Ovary (tissue), 9 donors: ENCODE measurements around the gene LRMDA. TPM values are rescaled to one million over a fixed set of nuclear protein-coding genes. Genes with fewer than 3 reads are reported as not detected.

ENCODE experiments used
- DNase-seq, 5 donors: peaks; one replicate each; pipeline ENCODE4 v3.0.0-alpha.2; 2019 to 2020
- H3K27ac ChIP-seq, 2 donors: fragments of 200-600 bp; one replicate each; pipeline versions ENCODE4 v1.5.1 to v1.8.0; 2019 to 2022
- H3K27me3 ChIP-seq: fragments of 200-600 bp; one replicate; pipeline ENCODE4 v1.8.0; 2022
- H3K36me3 ChIP-seq: fragments of 200-600 bp; sonication (generic); one replicate; pipeline ENCODE4 v1.5.1; 2019
- H3K4me1 ChIP-seq: one replicate; pipeline ENCODE4 v1.8.1; 2013; ENCODE audit warnings: mild to moderate bottlenecking, moderate library complexity; ENCODE audit not compliant: insufficient read depth
- H3K4me3 ChIP-seq: fragments of 200-600 bp; sonication (generic); one replicate; pipeline ENCODE4 v1.5.1; 2017
- H3K9me3 ChIP-seq, 2 donors: fragments of 200-600 bp in 1 of 2; sonication (generic) in 1 of 2; one replicate each; pipeline versions ENCODE4 v1.5.1 to v1.8.1; 2013 to 2019; ENCODE audit warnings: mild to moderate bottlenecking in 1 of 2, moderate library complexity in 1 of 2
- CTCF ChIP-seq, 3 donors: fragments of 450-650 bp in 2 of 3; fragments of 200-600 bp in 1 of 3; IDR thresholded peaks; one replicate each; pipeline versions ENCODE4 v1.5.1 to v1.8.0; 2016 to 2022; ENCODE audit warnings: antibody characterized with exemption in 3 of 3, mild to moderate bottlenecking in 1 of 3
- EP300 ChIP-seq: sonication (generic); formaldehyde crosslinking; IDR thresholded peaks from one replicate; pipeline ENCODE4 v1.6.1; 2017; ENCODE audit warnings: antibody characterized with exemption
- POLR2A ChIP-seq: fragments of 450-650 bp; IDR thresholded peaks from one replicate; pipeline ENCODE4 v1.6.1; 2017; ENCODE audit warnings: antibody characterized with exemption, mild to moderate bottlenecking, moderate library complexity
- whole genome bisulfite sequencing, 3 donors: extraction: QIAGEN DNeasy Blood & Tissue Kit in 1 of 3; methylation state at CpG; one replicate each; pipeline versions ENCODE4 v1.1.5 to v1.1.7; 2013 to 2017; 5-methylcytosine and 5-hydroxymethylcytosine counted together
- intact Hi-C, 4 donors: fragments of 100-400 bp; cut with DNase I; formaldehyde crosslinking; loops; one replicate each; pipeline versions ENCODE4 v1.11.0 to v1.15.1; 2022 to 2023
- polyA plus RNA-seq, 2 donors: library from polyadenylated mRNA; stranded (reverse); fragments of 200-250 nt in 1 of 2; fragments of 350-450 nt in 1 of 2; fragmentation: Illumina TruSeq in 1 of 2; extraction: RNeasy Lipid Tissue Mini Kit (QIAGEN cat#74804) in 1 of 2; gene quantifications; one replicate each; pipeline ENCODE4 v1.2.3, GENCODE V29; 2013 to 2014
- total RNA-seq, 7 donors: library from RNA; depleted of rRNA in 2 of 7; stranded (reverse); fragments of >200 nt in 2 of 7; fragmentation: NEBNext Ultra II Directional in 3 of 7; extraction: Animal tissue kit (Norgen Biotek cat#: 25700) in 3 of 7; gene quantifications; one replicate each; pipeline versions ENCODE4 v1.1.0 to v1.2.4, GENCODE V29; 2016 to 2023
- donor health status: DM: no; HTN: no; CAD: no; lungs with moderate emphysema.
- donor health status: DM: no; HTN: no; CAD: no.
- donor health status: Bipolar disorder and iron deficiency.
- donor health status: DM: yes; HTN: yes; CAD: no.
- donor health status: DM: no; HTN: no; CAD: no.
- donor health status: DM: yes; HTN: yes; CAD: no.

The LRMDA gene
- total and polyA plus RNA-seq, 9 donors, result 14.8 to 30.7 (median 22.9) TPM

DNA sequence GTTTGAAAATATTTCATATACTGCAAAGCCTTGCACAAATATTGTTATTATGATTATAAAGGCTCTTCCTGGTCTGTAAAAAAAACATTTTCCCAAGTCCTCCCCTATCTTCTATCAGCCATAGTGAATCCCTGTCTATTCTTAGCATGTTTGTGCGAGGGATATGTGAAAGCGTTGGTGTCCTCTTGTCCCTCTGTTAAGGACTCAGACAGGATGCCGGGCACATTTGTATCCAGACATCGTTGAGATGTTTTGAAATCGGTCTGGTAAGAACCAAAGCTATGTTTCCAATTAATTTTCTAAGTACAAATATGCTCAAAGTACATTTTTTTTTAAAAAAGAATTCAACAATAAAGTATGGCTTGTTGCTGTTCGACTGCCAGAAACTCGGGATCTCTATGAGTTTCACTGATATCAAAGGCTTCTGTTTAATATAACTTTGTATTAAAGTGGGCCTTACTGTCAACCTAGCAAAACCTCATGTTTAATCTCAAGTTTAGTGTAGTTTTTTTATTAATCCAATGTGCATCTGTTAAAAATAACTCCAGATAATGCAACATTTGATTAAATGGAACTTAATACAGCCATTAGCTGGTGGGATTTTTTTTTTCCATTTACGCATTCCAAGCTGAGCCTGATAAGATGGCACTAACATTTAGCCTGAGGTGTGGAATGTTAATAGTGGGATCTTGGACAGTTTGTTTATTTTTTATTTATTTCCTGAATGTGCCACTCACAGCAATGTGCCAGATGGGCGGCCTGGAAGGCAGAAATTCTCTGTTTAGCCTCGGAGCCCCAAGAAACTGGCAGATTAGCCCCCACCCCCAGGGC lies 754.3 kb downstream of the LRMDA start:
- no peaks in the 10 kb centered on the region for H3K27me3 ChIP-seq
- intact Hi-C loops, result no loop called here
- H3K9me3 ChIP-seq, result no peaks in the 10 kb centered on the region
- 17 to 32% (median 17%) methylated on average over 10 of the region's 10 CpGs for WGBS, 3 donors
- peaks cover 11% of the 10 kb centered on the region for H3K4me1 ChIP-seq
- no peak overlapping the region for H3K27ac ChIP-seq
- no peak overlapping the region for H3K4me3 ChIP-seq
- no peak for DNase-seq
- no peak for TF ChIP-seq CTCF (IDR thresholded peaks at IDR 0.05)
- TF ChIP-seq EP300, result no peak
- TF ChIP-seq POLR2A, result no peak
- H3K36me3 ChIP-seq, result no peaks in the 10 kb centered on the region

DNA sequence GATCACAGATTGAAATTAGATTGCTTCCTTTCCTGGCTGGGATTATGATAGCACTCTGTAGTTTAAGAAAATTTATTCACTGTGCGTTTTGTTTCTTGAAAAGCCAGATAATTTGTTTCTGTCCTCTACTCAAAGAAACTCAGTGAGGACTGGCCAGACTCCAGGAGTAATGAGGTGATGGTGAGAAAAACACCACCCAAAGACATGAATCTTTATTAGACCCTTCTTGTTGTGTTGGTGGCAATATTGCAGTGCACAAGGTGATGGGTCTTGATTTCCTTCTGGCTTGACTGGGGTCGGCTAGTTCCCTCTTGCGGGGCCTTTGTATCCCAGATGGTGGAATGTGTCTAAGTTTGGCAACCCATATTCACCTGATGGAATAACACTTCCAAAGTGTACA lies 756.8 kb downstream of the LRMDA start:
- H3K27me3 ChIP-seq, result no peaks in the 10 kb centered on the region
- intact Hi-C loops, result no loop called here
- H3K9me3 ChIP-seq, result no peaks in the 10 kb centered on the region
- DNase-seq, result no peak
- WGBS, 3 donors, result 88 to 97% (median 89%) methylated on average over 3 of the region's 3 CpGs
- no peaks in the 10 kb centered on the region for H3K36me3 ChIP-seq
- H3K27ac ChIP-seq, result no peak overlapping the region
- TF ChIP-seq EP300 (no peak), CTCF (IDR thresholded peaks at IDR 0.05) (no peak), POLR2A (no peak)
- no peak overlapping the region for H3K4me3 ChIP-seq
- peaks cover 9% of the 10 kb centered on the region for H3K4me1 ChIP-seq

DNA sequence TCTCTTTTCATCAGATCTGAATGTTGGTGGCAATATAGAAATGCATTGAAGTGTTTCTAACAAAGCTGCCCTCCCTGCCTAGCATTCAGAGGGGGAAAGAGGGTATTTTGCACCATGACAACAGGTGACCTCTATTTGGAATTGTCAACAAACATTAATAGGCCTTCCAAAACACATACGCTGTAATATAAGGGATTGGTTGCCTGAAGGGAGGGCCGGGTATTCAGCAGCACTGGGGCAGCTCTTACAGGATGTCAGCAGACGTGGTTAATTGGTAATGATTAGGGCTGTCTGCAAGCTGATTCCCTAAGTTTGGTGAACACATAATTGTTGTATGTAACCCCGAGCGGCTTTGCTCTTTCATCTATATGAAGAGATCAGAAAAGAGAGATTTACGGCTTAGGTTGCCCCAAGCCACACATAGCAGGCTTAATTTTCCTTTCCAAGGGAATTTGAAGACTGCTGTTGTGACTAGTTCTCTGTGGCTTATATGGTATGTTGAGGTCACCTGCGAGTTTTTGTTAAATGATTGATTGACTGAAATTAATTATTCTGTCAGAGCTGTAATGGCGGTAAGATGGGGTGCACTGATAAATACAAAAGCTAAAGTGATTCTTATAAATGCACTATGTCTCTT lies 759.3 kb downstream of the LRMDA start:
- Histone ChIP-seq H3K4me3 (no peak overlapping the region), H3K4me1 (peaks cover 9% of the 10 kb centered on the region), H3K27me3 (no peaks in the 10 kb centered on the region), H3K9me3 (no peaks in the 10 kb centered on the region), H3K27ac (no peak overlapping the region), H3K36me3 (no peaks in the 10 kb centered on the region)
- intact Hi-C loops, result no loop called here
- 84 to 95% (median 91%) methylated on average over 8 of the region's 8 CpGs for WGBS, 3 donors
- no peak for DNase-seq
- TF ChIP-seq CTCF (IDR thresholded peaks at IDR 0.05) (no peak), POLR2A (no peak), EP300 (no peak)

DNA sequence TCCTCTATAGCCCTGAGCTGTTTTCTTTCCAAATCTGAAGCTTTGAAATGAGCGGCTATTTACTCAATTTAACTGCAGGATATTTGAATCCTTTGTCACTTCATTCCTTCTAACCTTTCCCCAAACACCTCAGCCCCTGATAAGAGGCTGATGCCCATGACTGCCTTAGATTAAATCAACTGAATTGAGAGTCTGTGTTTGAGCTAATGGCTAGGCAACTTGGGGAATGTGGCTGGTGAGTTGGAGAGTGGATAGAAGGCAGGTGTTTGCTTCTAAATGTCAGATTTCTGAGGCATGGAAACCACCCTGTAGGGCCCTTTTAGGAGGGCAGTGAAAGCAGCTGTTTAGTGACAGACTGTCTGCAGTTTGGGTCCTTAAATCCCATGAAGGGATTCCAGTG lies 759.9 kb downstream of the LRMDA start:
- Histone ChIP-seq H3K36me3 (no peaks in the 10 kb centered on the region), H3K27me3 (no peaks in the 10 kb centered on the region), H3K4me1 (peaks cover 6% of the 10 kb centered on the region), H3K27ac (no peak overlapping the region), H3K4me3 (no peak overlapping the region), H3K9me3 (no peaks in the 10 kb centered on the region)
- no peak for TF ChIP-seq POLR2A
- TF ChIP-seq CTCF (IDR thresholded peaks at IDR 0.05), result no peak
- no peak for TF ChIP-seq EP300
- WGBS, 3 donors, result 97 to 98% (median 97%) methylated on average over 1 of the region's 1 CpG
- intact Hi-C loops, result no loop called here
- DNase-seq, result no peak
